ENCODE results near the gene ZBTB11. TPM values are rescaled to one million over a fixed set of nuclear protein-coding genes. Genes with fewer than 3 reads are reported as not detected.

ZBTB11 gene
- total and polyA plus RNA-seq, 2 experiments from 2014 or later = 5.1 to 19.0 TPM

DNA sequence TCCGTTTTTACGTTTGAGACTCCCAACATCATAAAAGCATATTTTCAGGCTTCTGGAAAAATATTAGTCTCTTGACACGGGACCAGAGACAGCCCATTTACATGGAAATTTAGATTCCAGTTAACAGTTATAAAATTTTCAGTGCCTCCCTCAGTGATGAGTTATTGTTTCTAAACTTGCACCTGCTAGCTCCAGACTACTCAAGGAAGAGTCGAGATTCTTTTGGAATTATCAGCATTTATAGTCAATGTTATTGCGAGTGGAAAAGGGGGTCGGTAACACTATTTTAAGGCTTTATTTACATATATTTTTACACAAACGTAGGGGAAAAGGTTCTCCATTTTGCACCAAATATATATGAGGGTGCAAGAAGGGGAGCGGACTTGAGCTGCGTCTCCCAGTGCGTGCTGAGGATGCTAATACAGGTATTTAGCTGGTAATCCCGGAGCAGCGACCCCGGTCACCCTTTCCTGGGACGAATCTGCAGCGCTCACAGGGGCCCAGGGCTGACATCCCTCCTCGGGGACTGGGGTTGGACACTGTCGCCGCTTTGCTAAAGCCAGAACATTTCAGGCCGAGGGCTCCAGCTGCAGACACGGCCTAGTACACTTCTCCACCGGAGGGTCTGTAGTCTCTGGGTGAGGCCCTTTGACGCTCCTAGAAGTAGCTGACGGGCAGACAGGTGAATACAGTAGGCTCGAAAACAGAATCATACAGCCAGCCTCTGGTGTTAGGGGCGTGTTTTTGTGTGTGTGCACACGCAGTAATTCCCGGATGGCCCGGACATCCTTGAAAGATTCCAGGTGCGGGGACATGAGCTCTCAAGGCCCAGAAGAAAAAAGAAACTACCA, 729 bp upstream of the ZBTB11 start:
- Histone ChIP-seq H2AFZ (no peak overlapping the region), H3K9me2 (replicated peaks; ENCODE audit: insufficient read depth) (no peaks in the 10 kb centered on the region), H3K27me3 (no peaks in the 10 kb centered on the region), H3K27ac (peak overlapping the region; percentile 21), H3K4me1 (ENCODE audit: insufficient read depth) (peaks cover 4% of the 10 kb centered on the region), H3K79me2 (peaks cover 44% of the 10 kb centered on the region), H3K4me2 (peak overlapping the region; percentile 71), H3K4me3 (no peak overlapping the region), H3K9me3 (ENCODE audit: low read depth) (no peaks in the 10 kb centered on the region), H4K20me1 (ENCODE audit: insufficient read depth, poor library complexity, severe bottlenecking) (peaks cover 2% of the 10 kb centered on the region), H3K36me3 (replicated peaks; ENCODE audit: insufficient read depth, low read depth) (no peaks in the 10 kb centered on the region)
- peak; percentile 12 for DNase-seq (ENCODE audit: low spot score)
- TF ChIP-seq, protein P1, sequence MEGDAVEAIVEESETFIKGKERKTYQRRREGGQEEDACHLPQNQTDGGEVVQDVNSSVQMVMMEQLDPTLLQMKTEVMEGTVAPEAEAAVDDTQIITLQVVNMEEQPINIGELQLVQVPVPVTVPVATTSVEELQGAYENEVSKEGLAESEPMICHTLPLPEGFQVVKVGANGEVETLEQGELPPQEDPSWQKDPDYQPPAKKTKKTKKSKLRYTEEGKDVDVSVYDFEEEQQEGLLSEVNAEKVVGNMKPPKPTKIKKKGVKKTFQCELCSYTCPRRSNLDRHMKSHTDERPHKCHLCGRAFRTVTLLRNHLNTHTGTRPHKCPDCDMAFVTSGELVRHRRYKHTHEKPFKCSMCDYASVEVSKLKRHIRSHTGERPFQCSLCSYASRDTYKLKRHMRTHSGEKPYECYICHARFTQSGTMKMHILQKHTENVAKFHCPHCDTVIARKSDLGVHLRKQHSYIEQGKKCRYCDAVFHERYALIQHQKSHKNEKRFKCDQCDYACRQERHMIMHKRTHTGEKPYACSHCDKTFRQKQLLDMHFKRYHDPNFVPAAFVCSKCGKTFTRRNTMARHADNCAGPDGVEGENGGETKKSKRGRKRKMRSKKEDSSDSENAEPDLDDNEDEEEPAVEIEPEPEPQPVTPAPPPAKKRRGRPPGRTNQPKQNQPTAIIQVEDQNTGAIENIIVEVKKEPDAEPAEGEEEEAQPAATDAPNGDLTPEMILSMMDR (IDR thresholded peaks at IDR 0.05; ENCODE audit: poor library complexity) = no peak
- TF ChIP-seq EZH2 (IDR thresholded peaks at IDR 0.05; ENCODE audit: borderline replicate concordance) (no peak), EZH2phosphoT487 (IDR thresholded peaks at IDR 0.05; ENCODE audit: low read depth, severe bottlenecking, unreplicated experiment) (no peak)
- 59% methylated on average over 29 of the region's 29 CpGs for WGBS (ENCODE audit: low lambda C conversion rate, missing lambda C conversion rate)

DNA sequence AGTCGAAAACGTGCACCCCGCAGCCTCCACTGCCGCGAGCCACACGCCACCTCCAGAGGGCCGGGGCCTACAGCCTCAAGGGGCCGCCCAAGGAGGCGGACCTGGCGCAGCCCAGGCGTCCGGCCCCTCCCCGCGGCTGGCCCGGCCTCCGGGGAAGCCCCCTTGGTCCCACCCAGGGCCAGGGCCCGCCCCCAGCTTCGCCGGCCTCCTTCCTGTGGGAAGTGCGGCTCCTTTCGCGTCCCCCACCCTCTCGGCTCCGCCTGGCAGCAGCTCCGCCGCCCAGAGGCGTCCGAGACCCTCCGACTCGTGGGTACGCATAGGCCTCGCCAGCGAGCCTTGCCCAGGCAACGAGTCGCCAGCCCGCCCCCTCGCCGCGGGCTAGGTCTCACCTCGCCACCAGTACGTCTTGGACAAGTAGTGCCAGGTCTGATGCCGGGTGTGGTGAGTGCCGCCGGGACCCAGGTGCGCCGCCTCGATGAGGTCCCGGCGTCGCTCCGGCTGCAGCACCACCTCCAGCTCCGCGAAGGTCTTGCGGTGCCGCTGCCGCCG, 642 bp downstream of the ZBTB11 start:
- WGBS (ENCODE audit: low lambda C conversion rate, missing lambda C conversion rate) = under 1% methylated on average over 44 of the region's 57 CpGs
- H3K27me3 ChIP-seq = no peaks in the 10 kb centered on the region
- H3K9me3 ChIP-seq (ENCODE audit: low read depth) = no peaks in the 10 kb centered on the region
- peak overlapping the region; percentile 85 for H2AFZ ChIP-seq
- TF ChIP-seq, protein P1 (IDR thresholded peaks at IDR 0.05; ENCODE audit: poor library complexity) = no peak
- TF ChIP-seq EZH2 (IDR thresholded peaks at IDR 0.05; ENCODE audit: borderline replicate concordance) = no peak
- no peak for TF ChIP-seq EZH2phosphoT487 (IDR thresholded peaks at IDR 0.05; ENCODE audit: low read depth, severe bottlenecking, unreplicated experiment)
- no peaks in the 10 kb centered on the region for H3K9me2 ChIP-seq (replicated peaks; ENCODE audit: insufficient read depth)
- H3K4me2 ChIP-seq = peak overlapping the region; percentile 82
- peaks cover 4% of the 10 kb centered on the region for H3K4me1 ChIP-seq (ENCODE audit: insufficient read depth)
- H3K79me2 ChIP-seq = peaks cover 47% of the 10 kb centered on the region
- peak overlapping the region; percentile 95 for H3K27ac ChIP-seq
- H3K36me3 ChIP-seq (replicated peaks; ENCODE audit: insufficient read depth, low read depth) = no peaks in the 10 kb centered on the region
- H4K20me1 ChIP-seq (ENCODE audit: insufficient read depth, poor library complexity, severe bottlenecking) = peaks cover 2% of the 10 kb centered on the region
- H3K4me3 ChIP-seq = peak overlapping the region; percentile 50
- DNase-seq (ENCODE audit: low spot score) = peak; percentile 98

DNA sequence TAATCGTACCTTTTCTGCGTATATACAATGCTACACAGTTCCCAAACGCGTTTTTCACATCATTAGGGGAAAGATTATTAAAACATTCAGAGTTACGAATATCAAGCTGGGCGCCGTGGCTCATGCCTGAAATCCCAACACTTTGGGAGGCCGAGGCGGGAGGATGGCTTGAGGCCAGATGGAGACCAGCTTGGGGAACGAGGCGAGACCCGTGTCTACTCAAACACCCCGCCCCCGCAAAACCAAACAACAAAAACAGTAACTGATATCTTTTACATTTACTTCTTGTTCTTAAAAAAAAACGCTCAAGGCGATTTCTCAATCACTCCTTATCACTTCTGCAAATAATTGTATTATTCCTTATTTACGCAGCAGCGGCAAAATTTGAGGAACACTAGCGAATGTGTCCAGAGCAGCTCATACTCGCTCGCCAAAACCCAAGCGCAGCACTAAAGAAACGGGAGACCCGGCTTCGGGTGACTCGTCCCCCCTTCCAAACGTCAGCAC, 1.2 kb downstream of the ZBTB11 start:
- peaks cover 2% of the 10 kb centered on the region for H4K20me1 ChIP-seq (ENCODE audit: insufficient read depth, poor library complexity, severe bottlenecking)
- H2AFZ ChIP-seq = peak overlapping the region; percentile 85
- WGBS (ENCODE audit: low lambda C conversion rate, missing lambda C conversion rate) = 14% methylated on average over 27 of the region's 27 CpGs
- H3K9me3 ChIP-seq (ENCODE audit: low read depth) = no peaks in the 10 kb centered on the region
- H3K4me1 ChIP-seq (ENCODE audit: insufficient read depth) = peaks cover 4% of the 10 kb centered on the region
- TF ChIP-seq EZH2 (IDR thresholded peaks at IDR 0.05; ENCODE audit: borderline replicate concordance) (no peak), EZH2phosphoT487 (IDR thresholded peaks at IDR 0.05; ENCODE audit: low read depth, severe bottlenecking, unreplicated experiment) (no peak)
- TF ChIP-seq, protein P1 (IDR thresholded peaks at IDR 0.05; ENCODE audit: poor library complexity) = no peak
- H3K9me2 ChIP-seq (replicated peaks; ENCODE audit: insufficient read depth) = no peaks in the 10 kb centered on the region
- peak overlapping the region; percentile 82 for H3K4me2 ChIP-seq
- H3K27ac ChIP-seq = peak overlapping the region; percentile 95
- H3K27me3 ChIP-seq = no peaks in the 10 kb centered on the region
- peaks cover 52% of the 10 kb centered on the region for H3K79me2 ChIP-seq
- DNase-seq (ENCODE audit: low spot score) = peak; percentile 50
- H3K4me3 ChIP-seq = peak overlapping the region; percentile 38
- no peaks in the 10 kb centered on the region for H3K36me3 ChIP-seq (replicated peaks; ENCODE audit: insufficient read depth, low read depth)

All from hepatocyte (in vitro differentiated cells).